ENCODE results near the gene CHP2. TPM values are rescaled to one million over a fixed set of nuclear protein-coding genes. Genes with fewer than 3 reads are reported as not detected.
A peak's percentile ranks its signal among the peaks of the same experiment; 100 is the strongest.
"Not testable (repeated sequence)": the region's sequence is repeated elsewhere in the genome, so short reads cannot be mapped to it uniquely, and the experiment has no call there.

CHP2 gene
- polyA plus RNA-seq, 5 donors: 0.13 to 0.26 (median 0.22) TPM

DNA sequence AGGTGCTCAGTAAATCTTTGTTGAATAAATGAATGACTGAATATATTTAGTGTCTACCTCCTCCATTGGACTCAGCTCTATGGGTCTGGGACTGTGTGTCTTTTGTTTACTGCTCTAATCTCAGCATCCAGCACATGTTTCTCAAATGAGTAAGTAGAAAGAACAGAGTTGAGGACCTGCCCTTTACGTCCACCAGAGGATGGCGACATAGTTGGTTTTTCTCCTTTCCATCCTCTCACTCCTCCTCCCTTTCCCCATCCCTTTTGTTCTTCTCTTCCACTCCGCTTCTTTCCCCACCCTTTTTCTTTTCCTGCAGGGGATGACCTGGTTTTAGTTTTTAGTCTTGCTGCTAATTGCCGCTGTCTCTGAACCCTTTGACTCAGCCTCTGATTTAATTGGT is 12.1 kb upstream of the CHP2 start:
- no peak for DNase-seq

GRCh38 chr16:23745263-23745662 is 9.6 kb upstream of the CHP2 start:
- no peak for DNase-seq

GRCh38 chr16:23748630-23749029 is 6.2 kb upstream of the CHP2 start:
- DNase-seq: no peak

GRCh38 chr16:23751053-23751452 is 3.8 kb upstream of the CHP2 start:
- DNase-seq: not testable (repeated sequence)

- no peak for DNase-seq
Observed at GRCh38 chr16:23753908-23754593, 775 bp upstream of the CHP2 start.

DNA sequence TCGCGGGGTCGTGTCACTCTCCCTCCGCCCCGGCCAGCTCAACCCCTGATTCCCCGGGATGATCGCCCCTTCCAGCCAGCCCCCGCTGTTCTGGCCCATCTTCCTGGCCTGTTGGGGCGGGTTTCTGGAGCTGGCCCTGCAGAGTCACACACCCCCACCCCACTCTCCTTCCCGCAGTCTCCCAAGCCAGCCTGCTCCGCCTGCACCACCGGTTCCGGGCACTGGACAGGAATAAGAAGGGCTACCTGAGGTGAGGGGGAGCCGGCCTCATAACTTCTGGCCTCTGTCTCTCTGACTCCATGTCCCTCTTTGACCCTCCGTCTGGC is 621 bp downstream of the CHP2 start:
- DNase-seq: no peak

GRCh38 chr16:23757116-23757515 is 2.3 kb downstream of the CHP2 start:
- no peak for DNase-seq

DNA sequence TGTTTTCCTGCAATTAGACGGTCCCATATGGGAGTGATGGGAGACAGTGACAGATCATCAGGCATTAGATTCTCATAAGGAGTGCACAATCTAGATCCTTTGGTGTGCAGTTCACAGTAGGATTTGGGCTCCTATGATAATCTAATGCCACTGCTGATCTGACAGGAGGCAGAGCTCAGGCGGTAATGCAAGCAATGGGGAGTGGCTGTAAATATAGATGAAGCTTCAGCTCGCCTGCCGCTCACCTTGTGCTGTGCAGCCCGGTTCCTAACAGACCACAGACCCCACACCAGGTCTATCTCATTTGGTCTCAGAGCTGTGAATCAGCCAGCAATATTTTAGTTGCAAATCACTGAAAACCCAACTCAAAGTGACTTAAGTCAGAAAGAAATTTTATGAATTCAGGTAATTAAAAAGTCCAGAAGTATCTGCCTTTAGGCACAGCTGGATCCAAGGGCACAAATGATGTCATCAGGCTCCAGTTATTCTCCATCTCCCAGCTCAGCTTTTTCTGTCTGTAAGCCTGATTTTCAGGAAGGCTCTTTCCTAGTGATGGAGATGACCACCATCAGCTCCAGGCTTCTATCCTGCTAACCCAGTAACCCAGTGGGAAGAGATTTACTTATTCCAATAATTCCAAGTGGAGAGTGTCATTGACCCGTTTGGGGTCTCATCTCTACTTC is 3.3 kb downstream of the CHP2 start:
- no peak for DNase-seq

GRCh38 chr16:23765933-23766332 is 11.1 kb downstream of the CHP2 start:
- DNase-seq: no peak

GRCh38 chr16:23768581-23768980 is 13.8 kb downstream of the CHP2 start:
- DNase-seq: no peak

DNA sequence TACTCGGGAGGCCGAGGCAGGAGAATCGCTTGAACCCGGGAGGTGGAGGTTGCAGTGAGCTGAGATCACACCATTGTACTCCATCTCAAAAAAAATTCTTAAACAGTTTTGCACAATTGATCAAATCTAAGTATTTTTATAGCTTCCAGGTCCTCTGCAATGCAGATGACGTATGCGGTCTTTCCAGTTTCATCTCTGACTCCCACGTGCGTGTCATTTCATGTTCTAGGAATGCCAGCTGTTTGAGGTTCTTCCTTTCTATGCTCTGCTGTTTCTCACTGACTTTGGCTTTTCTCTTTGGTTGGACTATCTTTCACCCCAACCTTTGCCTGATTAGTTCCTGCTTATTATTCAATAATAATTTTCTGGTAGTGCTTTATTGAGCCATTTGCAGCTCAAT is 16.2 kb downstream of the CHP2 start:
- no peak for DNase-seq

DNA sequence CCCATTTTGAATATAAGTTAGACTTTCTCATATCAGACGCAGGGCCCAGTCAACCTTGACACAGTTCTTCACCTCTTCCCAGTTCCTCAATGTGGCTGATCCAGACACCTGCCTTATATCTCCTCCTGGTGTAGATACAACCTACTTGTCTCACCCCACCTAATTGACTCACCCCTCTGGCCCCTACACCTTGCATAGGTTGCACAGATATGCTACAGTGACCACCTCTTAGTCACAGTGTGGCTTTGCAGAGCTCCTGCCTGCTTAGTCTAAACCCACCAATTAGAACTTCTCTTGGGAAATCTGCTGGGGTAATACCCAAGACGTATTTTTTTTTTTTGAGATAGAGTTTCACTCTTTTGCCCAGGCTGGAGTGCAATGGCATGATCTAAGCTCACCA is 16.8 kb downstream of the CHP2 start:
- DNase-seq: no peak

DNA sequence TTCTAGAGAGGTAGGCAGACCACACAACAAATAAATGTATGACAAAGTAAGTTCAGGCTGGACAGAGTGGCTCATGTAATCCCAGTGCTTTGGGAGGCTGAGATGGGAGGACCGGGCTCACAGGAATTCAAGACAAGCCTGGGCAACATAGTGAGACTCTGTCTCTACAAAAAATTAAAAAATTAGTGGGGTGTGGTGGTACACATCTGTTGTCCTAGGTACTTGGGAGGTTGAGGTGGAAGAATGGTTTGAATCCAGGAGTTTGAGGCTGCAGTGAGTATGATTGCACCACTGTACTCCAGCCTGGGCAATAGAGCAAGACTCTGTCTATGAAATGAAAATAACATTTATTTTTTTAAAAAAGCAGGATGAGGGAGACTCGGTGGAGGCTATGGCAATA is 18.5 kb downstream of the CHP2 start:
- no peak for DNase-seq

DNA sequence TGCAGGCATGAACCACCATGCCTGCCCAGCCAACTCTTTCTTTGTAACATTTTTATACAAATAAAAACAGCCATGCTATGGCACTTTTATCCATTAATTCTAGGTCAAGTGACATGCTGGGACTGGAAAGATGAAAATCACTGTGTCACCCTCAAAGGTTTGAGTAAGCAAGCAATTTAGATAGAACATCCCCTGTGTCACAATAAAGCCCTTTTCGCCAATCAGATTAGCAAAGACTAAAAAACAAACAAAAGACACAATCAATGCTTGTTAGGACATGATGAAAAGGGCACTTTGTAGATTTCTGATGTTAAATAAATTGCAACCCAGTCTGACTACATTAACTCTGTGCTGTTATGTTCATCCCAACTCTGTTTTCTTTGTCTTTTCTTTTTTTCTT is 26.4 kb downstream of the CHP2 start:
- no peak for DNase-seq

DNA sequence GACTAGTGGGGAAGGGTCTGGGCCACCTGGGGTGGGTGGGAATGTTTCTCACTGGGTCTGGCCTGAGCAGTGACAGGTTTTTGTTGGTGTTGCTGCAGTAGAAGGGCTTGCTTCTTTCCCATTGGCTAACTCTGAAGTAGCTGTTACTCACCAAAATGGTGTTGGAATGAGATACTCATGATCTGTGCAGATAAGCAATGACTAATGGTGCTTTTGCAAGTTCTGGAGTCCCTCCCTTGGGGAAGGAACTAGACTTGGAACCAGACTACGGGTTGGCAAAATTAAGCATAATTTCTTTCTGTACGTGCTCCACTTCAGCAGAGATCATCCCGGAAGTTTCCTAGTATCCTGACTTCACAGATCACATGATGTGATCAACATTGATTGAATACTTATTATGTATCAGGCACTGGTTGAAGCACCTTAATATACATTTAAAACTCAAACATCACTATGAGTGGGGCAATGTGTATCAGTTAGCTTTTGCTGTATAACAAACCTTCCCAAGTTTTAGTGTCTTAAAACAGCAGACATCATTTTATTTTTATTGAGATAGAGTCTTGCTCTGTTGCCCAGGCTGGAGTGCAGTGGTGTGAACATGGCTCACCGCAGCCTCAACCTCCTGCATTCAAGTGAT is 30.1 kb downstream of the CHP2 start:
- no peak for DNase-seq

- no peak for DNase-seq
Observed at GRCh38 chr16:23785842-23786241, 31.0 kb downstream of the CHP2 start.

DNA sequence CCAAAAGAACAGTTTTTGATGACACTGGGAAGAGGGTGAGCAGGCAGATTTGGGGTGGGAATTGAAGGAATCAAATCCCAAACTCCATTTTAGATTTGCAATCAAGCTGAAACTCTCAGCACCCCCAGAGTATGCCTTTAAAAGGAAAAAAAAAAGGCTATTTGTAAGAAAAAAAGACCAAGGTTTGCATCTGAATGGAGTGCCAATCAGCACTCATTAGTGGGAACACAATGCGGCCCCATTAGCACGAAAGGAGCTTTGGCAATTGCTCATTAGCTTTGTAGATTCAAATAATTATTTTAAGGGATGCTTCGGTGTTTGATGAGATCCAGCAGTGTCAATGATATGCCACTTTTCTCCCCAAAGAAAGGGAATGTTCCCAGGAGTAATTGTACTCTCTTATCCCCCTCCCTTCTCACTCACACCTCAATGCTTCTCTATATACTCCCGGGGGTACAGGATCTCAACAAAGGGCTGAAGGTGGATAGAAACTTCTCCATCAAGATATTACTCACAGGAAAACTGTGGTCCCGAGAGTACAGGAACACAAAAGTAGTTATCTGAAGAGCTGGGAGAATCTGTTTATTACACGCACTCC is 32.2 kb downstream of the CHP2 start:
- no peak for DNase-seq

DNA sequence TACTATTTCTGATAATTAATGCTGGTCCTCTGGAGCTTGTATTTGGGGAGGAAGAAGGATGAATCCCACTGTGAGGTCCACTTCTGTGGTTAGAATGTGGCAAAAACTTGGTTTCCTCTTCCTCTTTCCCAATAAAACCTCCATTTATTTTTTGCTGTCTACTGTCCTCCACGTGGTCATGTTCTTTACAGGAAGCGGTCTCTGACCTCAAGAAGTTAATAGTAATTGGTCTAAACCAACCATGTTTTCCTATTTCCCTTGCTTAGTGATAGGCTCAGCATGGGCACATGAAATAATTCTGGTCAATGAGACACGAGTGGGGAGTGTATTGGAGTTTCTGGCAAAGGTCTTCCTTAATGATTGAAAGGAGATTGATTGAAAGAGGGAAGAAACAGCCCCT is 33.9 kb downstream of the CHP2 start:
- DNase-seq: no peak

- DNase-seq: no peak
Observed at GRCh38 chr16:23795378-23795777, 40.6 kb downstream of the CHP2 start.

DNA sequence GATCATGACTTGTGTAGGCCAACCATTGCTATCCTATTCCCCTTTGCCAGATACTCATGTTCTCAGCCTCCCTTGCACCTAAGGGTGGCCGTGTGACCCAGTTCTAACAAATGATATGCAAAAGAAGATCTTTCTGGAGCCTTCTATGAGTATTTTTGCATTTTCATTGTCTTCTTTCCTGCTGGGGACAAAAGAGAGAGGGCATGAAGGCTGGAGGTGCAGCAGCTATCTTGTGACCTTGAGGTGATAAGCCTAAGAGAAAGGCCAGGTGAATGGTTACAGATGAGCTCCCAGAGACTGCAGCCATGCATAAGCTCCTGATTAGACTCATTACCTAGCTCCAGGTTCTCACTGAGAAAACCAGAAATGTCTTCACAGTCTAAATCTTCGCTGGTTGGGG is 42.1 kb downstream of the CHP2 start:
- DNase-seq: no peak

- DNase-seq: peak in 1 of 2 donors; percentile 46
Observed at GRCh38 chr16:23801378-23801777, 46.6 kb downstream of the CHP2 start.

GRCh38 chr16:23802776-23803175 is 48.0 kb downstream of the CHP2 start:
- no peak for DNase-seq

DNA sequence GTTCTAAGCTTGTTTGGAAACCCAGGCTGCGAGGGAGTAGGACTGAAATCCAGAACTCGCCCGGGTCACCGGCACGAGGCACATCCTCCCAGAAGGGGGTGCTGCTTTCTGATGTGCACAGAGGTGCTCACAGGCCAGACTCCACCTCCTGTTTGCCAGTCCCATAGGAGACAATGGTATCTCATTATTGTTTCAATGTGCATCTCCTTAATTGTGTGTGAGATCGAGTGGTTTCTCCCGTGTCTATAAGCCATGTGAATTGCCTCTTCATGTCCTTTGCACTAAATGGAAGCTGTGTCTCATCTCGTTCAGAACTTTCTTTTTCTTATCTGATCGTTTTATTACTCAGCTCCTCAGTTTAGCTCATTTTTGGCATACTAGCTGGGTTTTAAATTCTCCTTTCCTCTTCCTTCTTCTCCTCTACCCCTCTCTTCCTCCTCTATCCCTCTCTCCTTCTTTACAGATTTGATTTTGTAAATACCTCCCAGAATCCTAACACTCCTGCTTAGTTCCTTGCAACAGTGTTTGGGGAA is 48.8 kb downstream of the CHP2 start:
- peak in 1 of 2 donors; percentile 44 for DNase-seq
